Limb (tissue), 2 donors: Measurements from ENCODE around the gene FBN1.

Experiments used
- DNase-seq, 2 donors: peaks; one replicate each; pipeline ENCODE4 v3.0.0-alpha.2; 2016; ENCODE audit errors: extremely low spot score in 2 of 2

Gene FBN1

DNA sequence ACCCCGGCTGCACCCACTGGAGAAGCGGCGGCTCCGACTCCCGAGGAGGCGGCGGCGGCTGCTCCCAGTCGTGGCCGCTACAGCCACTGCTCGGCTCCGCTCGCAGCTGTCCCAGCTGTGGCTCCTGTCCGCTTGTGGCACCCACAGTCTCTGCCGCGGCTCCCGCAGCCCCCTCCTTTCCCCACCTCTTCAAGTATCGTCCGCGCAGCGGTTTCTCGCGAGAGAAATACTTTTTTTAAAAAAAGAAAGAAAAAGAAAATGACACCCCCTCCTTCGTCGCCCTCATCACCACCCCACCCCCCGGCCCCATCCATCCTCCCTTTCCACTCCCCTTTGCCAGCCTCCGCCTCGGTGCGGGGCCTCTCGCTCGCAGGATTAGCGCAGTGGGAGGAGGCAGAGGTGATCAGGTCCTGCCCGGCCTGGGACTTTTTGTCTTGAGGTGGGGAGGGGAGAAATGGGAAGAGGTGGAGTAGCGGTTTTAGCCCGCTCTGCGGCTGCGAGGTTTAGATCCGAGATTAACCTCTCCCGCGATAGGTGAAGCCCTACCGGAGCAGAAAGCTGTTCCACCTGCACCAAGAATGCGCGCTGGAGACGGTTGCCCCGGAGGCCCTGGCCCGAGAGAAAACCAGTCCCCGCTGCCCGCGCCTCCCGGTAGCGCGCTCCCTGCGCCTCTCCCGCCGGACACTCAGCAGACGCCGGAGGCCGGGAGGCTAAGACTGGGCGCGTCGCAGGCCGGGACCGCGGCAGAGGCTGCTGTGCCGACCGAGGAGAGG, at the start of gene FBN1:
Gene FBN1, minus strand, starts transcription at position 152 of the 773 bp plus-strand sequence. CDS start 940 bp downstream, outside the sequence.
- DNase-seq: peak; percentile 83 to 87

GRCh38 chr15:48693484-48693883, 48.0 kb upstream of the FBN1 start:
- DNase-seq: no peak

- no peak for DNase-seq
Observed at GRCh38 chr15:48688493-48688892, 43.0 kb upstream of the FBN1 start.

GRCh38 chr15:48683991-48684765, 38.7 kb upstream of the FBN1 start:
- no peak for DNase-seq

- no peak for DNase-seq
Observed at GRCh38 chr15:48682942-48683651, 37.6 kb upstream of the FBN1 start.

DNA sequence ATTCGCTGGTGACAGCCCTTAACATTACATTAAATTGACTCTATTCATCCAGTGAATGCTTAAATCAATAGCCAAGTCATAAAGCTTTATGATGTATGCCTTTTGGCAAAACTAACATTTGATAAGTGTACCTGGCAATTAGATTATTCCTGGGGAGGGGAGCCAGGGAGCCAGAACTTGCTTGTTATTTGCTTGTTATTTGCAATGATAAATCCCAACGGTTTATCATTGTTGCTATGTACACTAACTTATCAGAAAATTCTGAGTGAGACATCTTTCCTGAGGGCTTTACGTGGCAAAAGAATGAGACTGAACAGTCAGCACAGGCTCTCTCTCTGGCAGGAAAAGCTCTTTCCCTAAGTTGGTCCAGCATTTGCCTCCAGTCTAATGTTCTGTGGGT, 35.8 kb upstream of the FBN1 start:
- no peak for DNase-seq

DNA sequence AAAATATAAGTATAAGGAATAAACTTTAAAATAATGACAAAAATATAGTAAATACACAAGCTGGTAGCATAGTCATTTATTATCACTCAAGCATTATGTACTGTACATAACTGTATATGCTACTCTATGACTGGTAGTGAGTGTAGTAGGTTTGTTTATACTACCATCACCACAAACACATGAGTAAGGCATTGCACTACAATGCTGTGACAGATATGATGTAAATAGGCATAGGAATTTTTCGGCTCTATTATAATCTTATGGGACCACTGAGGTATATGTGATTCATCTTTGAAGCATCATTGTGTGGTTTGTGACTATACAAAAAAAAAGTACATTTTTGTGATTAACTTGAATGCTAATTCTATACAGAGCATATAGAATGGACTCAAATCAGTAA, 35.3 kb upstream of the FBN1 start:
- DNase-seq: no peak

GRCh38 chr15:48679952-48680351, 34.4 kb upstream of the FBN1 start:
- no peak for DNase-seq

DNA sequence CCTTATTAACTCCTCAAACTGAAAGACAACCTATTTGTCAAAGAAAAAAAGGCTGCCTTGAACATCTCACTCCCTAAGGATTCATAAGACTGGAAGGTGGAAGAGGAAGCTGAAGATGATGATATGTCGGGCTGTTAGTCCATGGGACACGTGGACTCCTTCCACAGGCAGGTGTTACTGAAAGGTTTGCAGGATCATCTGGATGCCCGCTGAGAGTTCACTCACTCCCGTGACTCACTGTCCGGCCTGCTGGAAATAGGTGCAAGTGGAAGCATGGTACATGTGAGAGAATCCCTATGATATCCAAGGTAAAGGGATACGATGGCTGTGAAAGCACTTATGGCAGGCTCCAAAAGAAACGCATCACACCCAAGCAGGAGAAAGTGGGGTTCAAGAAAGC, 33.3 kb upstream of the FBN1 start:
- no peak for DNase-seq

DNA sequence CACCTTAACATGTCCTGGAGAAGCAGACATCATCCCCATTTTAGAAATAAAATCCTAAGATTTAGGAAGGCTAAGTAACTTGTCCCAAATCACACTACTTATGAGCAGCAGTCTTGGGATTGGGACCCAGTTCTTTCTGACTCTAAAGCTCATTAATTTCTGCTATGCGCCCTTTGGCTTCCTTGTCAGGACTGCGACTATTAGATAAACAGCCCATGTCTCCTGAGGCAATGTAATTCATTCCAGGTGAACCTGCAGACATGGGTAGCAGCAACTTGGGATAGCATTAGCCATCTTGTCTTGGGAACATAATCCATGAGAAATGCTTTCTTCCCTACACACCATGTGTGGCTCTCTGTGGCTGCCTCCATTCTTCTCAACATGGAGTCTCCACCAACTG, 32.3 kb upstream of the FBN1 start:
- DNase-seq: no peak

DNA sequence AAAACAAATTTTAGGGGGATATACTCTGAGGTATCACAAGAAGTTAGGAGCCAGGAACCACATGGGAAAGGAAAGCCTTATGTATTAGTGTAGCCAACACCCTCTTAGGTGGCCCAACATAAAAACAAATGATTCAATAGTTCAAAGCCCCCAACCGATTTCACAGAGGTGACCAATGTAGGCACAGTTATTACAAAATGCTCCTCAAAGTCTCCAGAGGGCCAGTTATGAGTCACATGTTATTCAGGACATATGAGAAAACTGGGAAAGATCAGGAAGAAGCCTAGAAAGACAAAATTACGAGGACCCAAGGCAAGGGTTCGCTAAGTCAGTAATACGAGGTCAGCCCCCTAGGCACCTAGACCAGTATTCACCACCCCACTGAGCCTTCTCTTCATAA, 29.9 kb upstream of the FBN1 start:
- DNase-seq: no peak

DNA sequence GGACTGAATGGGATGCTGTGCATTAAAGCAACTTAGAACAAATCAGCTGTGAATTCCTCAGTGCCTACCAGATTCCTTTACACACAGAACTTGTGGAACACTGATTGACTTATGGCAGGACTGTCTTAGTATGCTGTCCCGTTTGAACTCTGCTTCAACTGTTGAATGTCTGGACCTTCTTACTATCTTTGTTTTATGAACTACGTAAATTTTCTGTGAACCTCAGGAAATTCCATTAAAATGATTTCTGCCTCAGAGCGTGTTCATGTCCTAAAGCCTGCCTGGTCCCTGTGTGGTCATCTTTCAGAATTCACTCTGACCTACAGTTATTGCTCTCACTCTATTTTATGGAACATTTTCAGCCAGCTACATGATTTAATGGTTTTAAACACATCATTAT, 29.4 kb upstream of the FBN1 start:
- no peak for DNase-seq

DNA sequence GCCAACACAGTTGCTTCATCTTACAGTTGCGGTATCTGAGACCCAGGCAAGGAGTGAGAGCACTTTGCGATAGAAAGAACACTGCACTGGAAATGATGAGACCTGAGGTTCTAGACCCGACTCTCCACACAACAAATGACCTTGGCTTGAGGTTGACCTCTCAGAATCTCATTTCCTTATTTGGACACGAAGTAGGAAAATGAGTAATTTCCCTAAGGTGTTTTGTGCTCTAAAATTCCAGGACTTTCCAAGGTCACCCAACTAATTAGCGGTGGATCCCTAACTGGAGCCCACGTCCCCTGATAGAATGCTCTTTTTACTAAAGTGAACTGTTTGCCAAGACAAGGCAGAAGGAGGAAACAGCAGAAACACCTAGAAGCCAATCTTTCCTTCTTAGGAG, 26.7 kb upstream of the FBN1 start:
- no peak for DNase-seq

GRCh38 chr15:48671103-48672022, 25.9 kb upstream of the FBN1 start:
- no peak for DNase-seq

- no peak for DNase-seq
Observed at GRCh38 chr15:48667701-48668100, 22.2 kb upstream of the FBN1 start.

DNA sequence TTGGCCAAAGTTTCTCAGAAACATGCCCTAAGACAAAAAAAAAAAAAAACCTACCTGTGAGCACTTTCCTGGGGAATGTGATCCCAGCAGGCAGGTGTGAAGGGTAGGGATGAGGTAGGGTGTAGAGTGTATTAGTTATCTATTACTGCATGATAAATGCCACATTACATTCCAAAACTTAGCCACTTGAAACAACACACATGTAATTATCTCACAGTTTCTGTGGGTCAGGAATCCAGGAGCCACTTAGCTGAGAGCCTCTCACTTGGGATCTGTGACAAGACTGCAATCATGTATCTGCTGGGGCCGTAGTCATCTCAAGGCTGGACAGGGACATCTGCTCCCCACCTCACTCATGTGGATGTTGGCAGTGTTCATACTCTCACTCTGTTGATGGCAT, 18.9 kb upstream of the FBN1 start:
- DNase-seq: no peak

DNA sequence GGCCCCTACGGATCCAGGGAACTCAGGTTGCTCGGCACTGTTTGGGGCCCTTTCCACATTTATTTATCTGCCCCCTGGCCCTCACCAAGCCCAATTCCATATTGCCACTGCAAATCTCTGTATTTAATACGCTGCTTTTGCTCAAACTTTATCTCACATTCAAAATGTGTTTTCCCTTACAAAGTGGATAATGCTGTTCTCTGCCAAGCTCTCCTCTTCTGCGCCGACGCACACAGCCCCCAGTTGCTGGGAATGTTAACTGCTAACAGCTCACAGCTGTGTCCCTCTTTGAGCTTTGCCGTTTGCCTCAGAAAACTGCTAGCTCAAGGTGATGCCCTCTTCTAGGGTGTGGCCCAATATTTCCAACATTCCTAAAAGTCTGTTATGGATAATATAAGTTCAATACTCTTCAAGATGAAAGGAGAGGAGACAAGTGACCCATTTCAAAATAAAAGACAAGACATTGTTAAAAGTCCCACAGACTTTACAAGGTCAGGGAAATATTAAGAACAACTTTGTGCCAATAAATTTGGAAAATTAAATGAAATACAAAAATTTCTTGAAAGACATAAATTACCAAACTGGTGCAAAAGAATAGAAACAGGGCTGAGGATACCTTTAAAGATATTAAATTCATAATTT, 12.6 kb upstream of the FBN1 start:
- peak in 1 of 2 donors; percentile 51 for DNase-seq

DNA sequence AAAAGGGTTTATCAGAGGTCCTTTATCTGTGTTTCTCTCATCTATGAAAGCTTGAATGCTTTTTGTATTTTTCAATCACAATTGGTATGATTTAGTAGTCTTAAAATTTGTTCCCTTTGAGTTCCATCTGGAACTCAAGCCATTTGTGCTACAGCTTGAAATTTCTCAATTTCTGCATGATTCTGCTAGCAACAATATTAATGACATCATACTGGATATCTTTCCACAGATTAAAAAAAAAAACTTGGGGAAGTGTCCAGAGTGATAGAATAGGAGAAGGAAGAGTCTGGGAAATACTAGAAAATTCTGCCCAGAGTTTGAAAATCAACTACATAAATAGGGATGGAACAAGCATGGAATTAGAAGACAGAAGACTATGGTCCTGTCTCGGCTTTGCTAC, 9.3 kb upstream of the FBN1 start:
- DNase-seq: no peak

DNA sequence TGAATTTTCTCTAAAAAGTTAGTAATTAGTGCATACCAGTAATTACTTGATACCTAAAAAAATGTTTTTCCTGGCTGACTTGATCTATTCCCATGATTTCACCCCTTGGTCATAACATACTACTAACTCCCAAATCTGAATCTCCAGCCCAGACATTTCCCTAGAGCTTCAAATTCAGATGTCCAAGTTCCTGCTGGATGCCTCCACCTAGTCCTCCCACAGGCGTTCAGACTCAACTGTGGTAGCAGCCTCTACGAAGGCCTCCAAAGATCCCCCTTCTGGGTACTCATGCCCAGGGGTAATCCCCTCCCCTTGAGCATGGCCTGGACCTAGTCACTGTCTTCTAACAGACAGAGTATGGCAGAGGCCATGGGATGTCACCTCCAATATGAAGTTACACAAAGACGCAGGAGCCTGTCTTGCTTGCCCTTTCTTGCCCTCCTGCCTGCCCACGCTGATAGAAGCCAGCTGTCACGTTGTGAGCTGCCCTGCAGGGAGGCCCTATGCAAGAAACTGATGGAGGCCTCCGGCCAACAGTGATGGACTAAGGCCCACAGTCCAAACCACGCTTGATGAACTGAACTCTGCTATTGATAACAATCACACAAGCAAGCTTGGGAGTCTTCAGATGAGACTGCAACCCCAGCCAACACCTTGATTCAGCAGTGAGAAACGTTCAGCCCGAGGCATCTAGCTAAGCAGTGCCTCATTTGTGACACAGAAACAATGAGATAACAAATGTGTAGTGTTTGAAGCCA, 8.6 kb upstream of the FBN1 start:
- DNase-seq: no peak

DNA sequence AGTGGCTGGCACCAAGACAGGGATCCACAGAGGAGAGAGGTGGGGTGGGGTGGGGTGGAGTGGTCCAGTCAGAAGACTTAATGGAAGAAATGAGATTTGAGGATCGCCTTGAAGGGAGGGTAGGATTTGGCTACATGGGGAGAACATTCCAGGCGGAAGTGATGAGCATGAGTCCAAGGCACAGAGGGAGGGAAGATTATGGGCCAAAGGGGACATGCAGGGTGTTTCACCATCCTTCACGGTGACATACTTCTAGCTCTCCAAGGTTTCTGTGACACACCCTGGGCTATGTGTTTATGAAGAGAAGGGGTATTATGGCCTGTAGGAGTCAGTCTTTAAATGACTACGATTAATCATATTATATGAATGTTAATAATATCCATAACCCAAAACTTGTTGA, 7.7 kb upstream of the FBN1 start:
- DNase-seq: no peak
